ENCODE results near the gene DYNC1LI1. TPM values are rescaled to one million over a fixed set of nuclear protein-coding genes. Genes with fewer than 3 reads are reported as not detected.
A peak's percentile ranks its signal among the peaks of the same experiment; 100 is the strongest.

DYNC1LI1 gene
- total and polyA plus RNA-seq, 2 donors (not counting 1 experiment from before 2014, with no cell fraction given) = 44.1 to 49.8 TPM

GRCh38 chr3:32493437-32494414 lies 76.9 kb downstream of the DYNC1LI1 start:
- H3K4me3 ChIP-seq (replicated peaks in 1 of 4; ENCODE audit: control extremely low read depth in 1 of 4, insufficient read depth in 1 of 4, low read depth in 3 of 4, low read length in 4 of 4) = no peak overlapping the region
- no peak overlapping the region for H3K9ac ChIP-seq (ENCODE audit: insufficient read depth, low read length)
- H3K27me3 ChIP-seq (ENCODE audit: control insufficient read depth, insufficient read depth, low read length) = no peaks in the 10 kb centered on the region
- H2AFZ ChIP-seq (ENCODE audit: low read length) = no peak overlapping the region
- no peak overlapping the region for H3K4me2 ChIP-seq (ENCODE audit: extremely low read depth, insufficient read depth, low read length)
- no peaks in the 10 kb centered on the region for H3K36me3 ChIP-seq (ENCODE audit: control insufficient read depth, insufficient read depth, low read length)
- H3K27ac ChIP-seq (ENCODE audit: insufficient read depth, low read length) = no peak overlapping the region
- TF ChIP-seq EZH2 (IDR thresholded peaks at IDR 0.05; ENCODE audit: low read length, missing control alignments) = no peak
- no peak for TF ChIP-seq CTCF (conservative IDR thresholded peaks at IDR 0.05 in 1 of 2, IDR thresholded peaks at IDR 0.05 in 1 of 2; ENCODE audit: low read depth in 1 of 2, low read length in 2 of 2)
- H4K20me1 ChIP-seq (ENCODE audit: control insufficient read depth, extremely low read depth, insufficient read depth, low read length) = no peaks in the 10 kb centered on the region
- H3K4me1 ChIP-seq (ENCODE audit: control insufficient read depth, extremely low read depth, insufficient read depth, low read length) = no peaks in the 10 kb centered on the region
- no peaks in the 10 kb centered on the region for H3K9me3 ChIP-seq (ENCODE audit: control insufficient read depth, insufficient read depth, low read depth, low read length)
- peaks cover 4% of the 10 kb centered on the region for H3K79me2 ChIP-seq (ENCODE audit: control insufficient read depth, insufficient read depth, low read length)
- DNase-seq (ENCODE audit: low read depth in 2 of 2) = peak in 1 of 2 donors; percentile 65

GRCh38 chr3:32492684-32493436 lies 77.8 kb downstream of the DYNC1LI1 start:
- H3K27me3 ChIP-seq (ENCODE audit: control insufficient read depth, insufficient read depth, low read length) = no peaks in the 10 kb centered on the region
- no peaks in the 10 kb centered on the region for H3K9me3 ChIP-seq (ENCODE audit: control insufficient read depth, insufficient read depth, low read depth, low read length)
- no peak overlapping the region for H3K9ac ChIP-seq (ENCODE audit: insufficient read depth, low read length)
- H3K4me2 ChIP-seq (ENCODE audit: extremely low read depth, insufficient read depth, low read length) = no peak overlapping the region
- peaks cover 4% of the 10 kb centered on the region for H3K79me2 ChIP-seq (ENCODE audit: control insufficient read depth, insufficient read depth, low read length)
- H4K20me1 ChIP-seq (ENCODE audit: control insufficient read depth, extremely low read depth, insufficient read depth, low read length) = no peaks in the 10 kb centered on the region
- no peak overlapping the region for H2AFZ ChIP-seq (ENCODE audit: low read length)
- H3K27ac ChIP-seq (ENCODE audit: insufficient read depth, low read length) = no peak overlapping the region
- TF ChIP-seq EZH2 (IDR thresholded peaks at IDR 0.05; ENCODE audit: low read length, missing control alignments) (no peak), CTCF (conservative IDR thresholded peaks at IDR 0.05 in 1 of 2, IDR thresholded peaks at IDR 0.05 in 1 of 2; ENCODE audit: low read depth in 1 of 2, low read length in 2 of 2) (no peak)
- DNase-seq (ENCODE audit: low read depth in 2 of 2) = peak in 1 of 2 donors; percentile 66
- no peaks in the 10 kb centered on the region for H3K4me1 ChIP-seq (ENCODE audit: control insufficient read depth, extremely low read depth, insufficient read depth, low read length)
- H3K36me3 ChIP-seq (ENCODE audit: control insufficient read depth, insufficient read depth, low read length) = no peaks in the 10 kb centered on the region
- H3K4me3 ChIP-seq (replicated peaks in 1 of 4; ENCODE audit: control extremely low read depth in 1 of 4, insufficient read depth in 1 of 4, low read depth in 3 of 4, low read length in 4 of 4) = no peak overlapping the region

GRCh38 chr3:32488474-32489008 lies 82.1 kb downstream of the DYNC1LI1 start:
- DNase-seq (ENCODE audit: low read depth in 2 of 2) = no peak

More at GRCh38 chr3:32488474-32489008, 82.1 kb downstream of the DYNC1LI1 start:
- H3K4me3 ChIP-seq (replicated peaks in 1 of 4; ENCODE audit: control extremely low read depth in 1 of 4, insufficient read depth in 1 of 4, low read depth in 3 of 4, low read length in 4 of 4) = no peak overlapping the region
- H3K27me3 ChIP-seq (ENCODE audit: control insufficient read depth, insufficient read depth, low read length) = no peaks in the 10 kb centered on the region
- H3K27ac ChIP-seq (ENCODE audit: insufficient read depth, low read length) = no peak overlapping the region
- no peak overlapping the region for H2AFZ ChIP-seq (ENCODE audit: low read length)
- H3K9ac ChIP-seq (ENCODE audit: insufficient read depth, low read length) = no peak overlapping the region
- no peaks in the 10 kb centered on the region for H4K20me1 ChIP-seq (ENCODE audit: control insufficient read depth, extremely low read depth, insufficient read depth, low read length)
- no peaks in the 10 kb centered on the region for H3K9me3 ChIP-seq (ENCODE audit: control insufficient read depth, insufficient read depth, low read depth, low read length)
- H3K79me2 ChIP-seq (ENCODE audit: control insufficient read depth, insufficient read depth, low read length) = peaks cover under 1% of the 10 kb centered on the region
- no peak for TF ChIP-seq EZH2 (IDR thresholded peaks at IDR 0.05; ENCODE audit: low read length, missing control alignments)
- TF ChIP-seq CTCF (conservative IDR thresholded peaks at IDR 0.05 in 1 of 2, IDR thresholded peaks at IDR 0.05 in 1 of 2; ENCODE audit: low read depth in 1 of 2, low read length in 2 of 2) = no peak
- H3K36me3 ChIP-seq (ENCODE audit: control insufficient read depth, insufficient read depth, low read length) = peaks cover 2% of the 10 kb centered on the region
- no peak overlapping the region for H3K4me2 ChIP-seq (ENCODE audit: extremely low read depth, insufficient read depth, low read length)
- H3K4me1 ChIP-seq (ENCODE audit: control insufficient read depth, extremely low read depth, insufficient read depth, low read length) = no peaks in the 10 kb centered on the region
